ENCODE results near the gene ITPK1.

DNA sequence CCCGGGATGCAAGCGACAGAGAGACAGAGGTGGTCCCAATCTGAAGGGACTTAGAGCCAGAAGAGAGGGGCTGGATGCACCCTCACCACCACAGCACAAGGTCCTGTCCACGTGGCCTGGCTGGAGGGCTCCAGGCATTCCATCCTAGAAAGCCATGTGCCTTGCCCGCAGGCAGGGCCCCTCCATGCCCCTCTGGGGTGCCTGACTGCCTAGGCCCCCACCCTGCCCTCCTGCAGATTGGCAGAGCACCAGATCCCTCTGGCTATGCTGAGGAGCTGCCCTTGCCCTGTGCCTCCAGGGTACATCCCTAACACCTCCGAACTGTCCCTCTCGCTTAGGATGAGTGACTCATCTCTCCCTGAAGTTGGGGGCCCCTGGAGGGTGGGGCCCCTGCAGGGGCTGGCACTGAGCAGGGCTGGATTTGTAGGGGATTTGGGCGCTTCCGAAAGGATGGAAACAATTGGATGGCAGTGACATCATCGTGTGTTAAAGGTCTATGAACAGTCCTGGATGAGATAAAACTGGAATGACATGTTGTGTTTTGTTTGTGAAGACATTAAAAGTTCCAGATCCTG is 141.8 kb downstream of the ITPK1 start:
- TF ChIP-seq, protein P1, sequence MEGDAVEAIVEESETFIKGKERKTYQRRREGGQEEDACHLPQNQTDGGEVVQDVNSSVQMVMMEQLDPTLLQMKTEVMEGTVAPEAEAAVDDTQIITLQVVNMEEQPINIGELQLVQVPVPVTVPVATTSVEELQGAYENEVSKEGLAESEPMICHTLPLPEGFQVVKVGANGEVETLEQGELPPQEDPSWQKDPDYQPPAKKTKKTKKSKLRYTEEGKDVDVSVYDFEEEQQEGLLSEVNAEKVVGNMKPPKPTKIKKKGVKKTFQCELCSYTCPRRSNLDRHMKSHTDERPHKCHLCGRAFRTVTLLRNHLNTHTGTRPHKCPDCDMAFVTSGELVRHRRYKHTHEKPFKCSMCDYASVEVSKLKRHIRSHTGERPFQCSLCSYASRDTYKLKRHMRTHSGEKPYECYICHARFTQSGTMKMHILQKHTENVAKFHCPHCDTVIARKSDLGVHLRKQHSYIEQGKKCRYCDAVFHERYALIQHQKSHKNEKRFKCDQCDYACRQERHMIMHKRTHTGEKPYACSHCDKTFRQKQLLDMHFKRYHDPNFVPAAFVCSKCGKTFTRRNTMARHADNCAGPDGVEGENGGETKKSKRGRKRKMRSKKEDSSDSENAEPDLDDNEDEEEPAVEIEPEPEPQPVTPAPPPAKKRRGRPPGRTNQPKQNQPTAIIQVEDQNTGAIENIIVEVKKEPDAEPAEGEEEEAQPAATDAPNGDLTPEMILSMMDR (IDR thresholded peaks at IDR 0.05) = no peak
- TF ChIP-seq POLR2AphosphoS5 (IDR thresholded peaks at IDR 0.05; ENCODE audit: low read depth, low read length) = no peak

All from Panc1 (cell line).